EL (cell line): ENCODE data around the gene XIRP2.
"Not testable (repeated sequence)": the region's sequence is repeated elsewhere in the genome, so short reads cannot be mapped to it uniquely, and the experiment has no call there.

Source experiments
- DNase-seq: peaks from one replicate; pipeline ENCODE4 v3.0.0-alpha.2; 2016

Gene XIRP2

DNA sequence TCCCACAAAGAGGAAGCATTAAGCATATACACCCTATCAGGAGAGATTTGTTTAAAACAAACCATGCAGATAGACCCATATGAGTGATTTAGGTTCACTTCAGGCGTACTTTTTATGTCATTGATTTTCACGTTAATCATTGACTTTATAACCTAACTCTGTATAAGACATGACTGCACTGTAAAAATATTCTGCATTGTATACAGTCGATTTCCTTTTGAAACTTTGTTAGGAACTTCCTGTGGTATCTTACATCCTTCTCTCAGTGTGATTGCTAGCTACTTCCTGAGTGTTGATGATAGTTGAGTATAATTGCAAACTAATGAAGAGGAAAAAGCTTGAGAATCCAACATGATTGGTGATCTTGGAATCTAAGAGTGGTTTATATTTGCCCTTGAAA lies 69.4 kb downstream of the XIRP2 start:
- DNase-seq, result no peak

GRCh38 chr2:166958986-166959481 lies 70.8 kb downstream of the XIRP2 start:
- no peak for DNase-seq

DNA sequence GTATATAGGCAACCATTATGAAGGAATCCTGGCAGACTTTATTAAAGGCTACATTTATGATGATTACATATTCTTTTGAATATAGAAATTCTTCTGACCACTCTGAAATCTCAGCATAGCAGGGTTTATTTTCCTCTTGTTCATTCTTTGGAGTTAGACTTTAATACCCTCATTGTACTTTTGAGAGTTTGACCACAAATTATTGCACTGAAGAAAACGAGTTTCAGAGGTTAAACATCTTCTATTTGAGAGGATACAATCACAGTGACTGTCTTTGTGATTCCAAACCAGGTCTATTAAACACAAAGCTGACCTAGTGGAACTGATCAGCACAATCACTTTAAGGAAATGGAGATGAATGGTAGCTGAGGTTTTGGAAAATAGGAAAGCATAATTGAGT lies 71.3 kb downstream of the XIRP2 start:
- DNase-seq, result no peak

DNA sequence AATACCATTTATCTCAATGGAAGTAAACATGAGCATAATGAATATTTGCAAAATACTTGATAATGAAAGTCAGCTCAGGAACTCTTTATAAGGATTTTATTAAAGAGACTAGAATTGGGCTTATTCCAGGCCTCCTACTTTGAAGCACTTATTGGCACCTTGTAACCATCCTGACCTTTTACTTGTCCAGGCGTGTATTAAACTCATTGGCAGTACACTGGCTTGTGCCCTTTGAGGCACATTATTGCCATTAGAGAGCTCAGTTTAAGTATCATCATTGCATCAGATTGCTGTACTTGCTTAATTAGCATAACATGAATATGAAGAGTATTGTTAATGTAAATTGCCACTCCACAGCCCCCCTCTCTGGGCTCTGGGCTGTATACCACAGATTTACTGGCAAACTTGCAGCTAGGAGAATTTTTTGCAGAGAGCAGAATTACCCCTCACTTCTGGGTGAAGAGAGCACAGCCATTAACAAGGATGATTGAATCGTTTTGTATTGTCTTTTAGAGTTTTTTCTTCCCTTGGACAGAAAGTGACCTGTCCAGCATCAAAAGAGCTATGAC lies 72.5 kb downstream of the XIRP2 start:
- DNase-seq, result no peak

DNA sequence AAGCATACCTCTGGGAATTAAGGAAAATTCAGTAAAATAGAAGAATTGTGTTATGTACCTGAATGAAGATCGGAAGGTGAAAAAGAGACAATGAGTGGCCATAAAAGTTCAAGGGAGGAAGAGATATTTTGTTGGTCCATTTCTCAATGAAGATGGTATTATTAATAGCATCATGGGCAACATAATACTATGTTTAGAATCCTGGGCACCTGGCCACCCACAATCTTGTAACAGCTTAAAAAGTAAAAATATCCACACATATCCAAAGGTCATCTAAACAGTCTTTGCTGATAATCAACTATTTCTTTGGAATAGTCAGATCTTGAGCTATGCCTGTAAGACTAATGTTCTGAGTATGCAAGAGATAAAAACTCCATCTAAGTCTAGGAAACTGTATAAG lies 73.7 kb downstream of the XIRP2 start:
- no peak for DNase-seq

GRCh38 chr2:166969486-166969885 lies 81.2 kb downstream of the XIRP2 start:
- DNase-seq, result no peak

DNA sequence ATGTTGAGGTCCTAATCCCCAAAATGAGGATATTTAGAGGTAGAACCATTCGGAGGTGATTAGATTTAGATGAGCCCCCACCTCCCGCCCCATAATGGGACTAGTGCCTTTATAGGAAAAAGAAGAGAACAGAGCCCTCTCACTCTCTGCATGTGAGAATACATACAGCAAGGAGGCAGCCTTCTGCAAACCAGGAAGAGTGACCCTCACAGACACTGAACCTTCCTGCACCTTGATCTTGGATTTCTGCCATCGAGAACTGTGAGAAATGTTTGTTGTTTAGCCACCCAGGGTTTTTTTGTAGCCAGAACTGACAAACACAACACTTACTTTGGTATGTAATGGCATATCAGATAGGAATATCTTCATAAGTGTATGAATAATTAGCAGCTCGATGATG lies 83.7 kb downstream of the XIRP2 start:
- no peak for DNase-seq

- DNase-seq, result no peak
Observed at GRCh38 chr2:166972418-166972817, 84.1 kb downstream of the XIRP2 start.

GRCh38 chr2:166984188-166984587 lies 95.9 kb downstream of the XIRP2 start:
- DNase-seq, result no peak

DNA sequence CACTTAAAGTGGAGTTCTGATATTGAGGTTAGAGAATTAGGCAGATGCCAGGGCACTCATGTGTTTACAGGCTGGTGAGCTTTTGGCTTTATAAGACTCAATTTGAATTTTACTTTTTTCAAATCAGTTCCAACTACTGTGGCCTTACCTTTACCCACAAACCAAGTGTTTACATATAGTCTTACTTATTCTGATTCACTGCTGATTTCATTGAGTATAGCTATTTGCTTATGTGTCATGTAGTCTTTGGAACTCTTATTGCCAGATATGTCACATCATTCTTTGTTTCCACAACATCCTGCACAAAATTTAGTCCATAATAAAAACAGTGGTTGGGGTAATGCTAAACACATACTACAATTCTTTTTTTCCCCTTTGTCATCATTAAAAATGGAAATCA lies 96.5 kb downstream of the XIRP2 start:
- DNase-seq, result no peak

GRCh38 chr2:166994588-166995336 lies 106.5 kb downstream of the XIRP2 start:
- no peak for DNase-seq

DNA sequence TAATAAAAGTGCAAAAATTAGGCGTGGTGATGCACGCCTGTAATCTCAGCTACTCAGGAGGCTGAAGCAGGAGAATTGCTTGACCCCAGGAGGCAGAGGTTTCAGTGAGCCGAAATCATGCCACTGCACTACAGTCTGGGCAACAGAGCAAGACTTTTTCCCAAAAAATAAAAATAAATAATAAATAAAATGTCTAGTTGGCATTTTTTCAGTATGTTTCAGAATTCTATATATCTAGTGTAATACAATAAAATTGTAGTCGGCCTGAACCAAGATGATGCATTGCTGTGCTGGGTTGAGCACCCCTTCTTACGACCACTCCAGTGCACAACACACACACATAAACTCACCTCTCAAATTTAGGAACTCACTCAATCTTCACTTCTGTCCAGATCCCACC lies 108.2 kb downstream of the XIRP2 start:
- no peak for DNase-seq

GRCh38 chr2:167001165-167001564 lies 112.9 kb downstream of the XIRP2 start:
- DNase-seq, result no peak

- DNase-seq, result peak; percentile 8
Observed at GRCh38 chr2:167005096-167005495, 116.8 kb downstream of the XIRP2 start.

- DNase-seq, result no peak
Observed at GRCh38 chr2:167013227-167013626, 124.9 kb downstream of the XIRP2 start.

DNA sequence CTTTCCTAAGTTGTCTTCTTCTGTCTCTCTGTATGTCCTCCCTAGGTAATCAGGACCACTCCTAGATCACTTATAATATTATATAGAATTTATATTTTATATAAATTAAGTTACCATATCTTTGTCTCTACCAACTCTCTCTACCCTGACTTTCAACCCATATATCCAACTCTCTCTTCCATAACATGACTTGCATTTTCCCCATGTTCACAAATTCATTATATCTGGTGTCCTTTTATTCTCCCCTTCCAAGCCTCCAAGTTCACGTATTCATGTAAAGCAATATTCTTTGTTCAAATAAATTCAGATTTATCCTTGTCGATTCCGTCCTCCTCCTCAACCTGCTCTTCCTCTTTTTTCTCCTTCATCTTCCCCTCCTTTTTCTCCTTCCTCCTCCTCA lies 127.5 kb downstream of the XIRP2 start:
- no peak for DNase-seq

DNA sequence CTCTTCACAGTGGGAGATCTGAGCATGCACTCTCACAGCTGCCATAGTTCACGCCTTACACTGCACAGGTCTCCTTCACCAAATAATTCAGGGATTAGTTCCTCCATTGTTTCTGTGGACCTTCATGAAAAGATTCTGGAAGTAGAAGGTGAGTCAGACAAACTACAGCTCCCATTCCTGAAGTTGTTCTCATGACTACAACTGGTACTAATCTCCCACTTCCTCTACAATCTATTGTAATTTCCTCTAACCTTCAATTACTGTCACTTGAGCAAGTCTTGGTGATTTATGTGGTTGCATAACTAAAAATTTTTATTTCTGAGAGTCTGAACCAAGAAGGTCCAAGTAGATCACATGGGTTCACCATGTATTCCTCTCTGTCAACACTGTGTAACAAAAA lies 128.7 kb downstream of the XIRP2 start:
- no peak for DNase-seq

GRCh38 chr2:167018590-167018989 lies 130.3 kb downstream of the XIRP2 start:
- no peak for DNase-seq

GRCh38 chr2:167028503-167028902 lies 140.2 kb downstream of the XIRP2 start:
- no peak for DNase-seq

- DNase-seq, result not testable (repeated sequence)
Observed at GRCh38 chr2:167034976-167035375, 146.7 kb downstream of the XIRP2 start.

DNA sequence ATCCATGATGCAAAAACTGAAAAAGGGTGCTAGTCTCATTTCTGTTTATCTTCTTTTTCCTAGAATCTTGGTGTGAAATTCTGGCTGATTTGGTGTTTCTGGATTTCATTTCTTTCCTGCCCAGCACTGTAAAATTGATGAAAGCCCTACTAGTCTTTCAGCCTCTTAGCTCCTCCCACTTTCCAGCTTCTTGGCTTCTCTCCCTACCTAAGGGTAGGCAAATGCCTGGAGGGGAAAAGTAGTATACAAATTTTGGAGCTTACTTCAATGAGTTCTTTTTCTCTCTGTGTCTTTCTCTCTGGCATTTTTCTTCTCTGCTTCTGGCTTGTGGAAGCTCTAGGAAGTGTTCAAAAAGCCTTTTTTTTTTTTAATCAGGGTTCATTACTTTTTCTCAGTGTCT lies 160.5 kb downstream of the XIRP2 start:
- peak; percentile 3 for DNase-seq

DNA sequence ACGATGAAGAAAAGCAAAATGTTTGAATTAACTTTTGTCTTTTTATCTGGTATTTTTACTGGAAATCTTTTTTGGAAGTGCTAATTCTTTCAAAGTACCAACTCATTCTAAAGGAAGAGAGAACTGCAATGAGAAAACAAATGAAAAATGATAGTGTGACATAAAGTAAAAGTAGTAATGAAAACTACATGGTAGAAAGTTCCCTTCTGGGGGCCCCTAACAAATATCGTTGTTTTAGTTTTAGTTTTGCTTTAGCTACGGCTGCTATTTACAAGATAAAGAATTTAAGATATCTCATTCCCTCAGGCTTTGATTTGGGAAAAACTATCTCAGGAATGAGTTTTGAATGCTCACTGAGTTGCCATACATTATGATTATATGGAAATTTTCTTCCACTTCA lies 161.4 kb downstream of the XIRP2 start:
- DNase-seq, result no peak

DNA sequence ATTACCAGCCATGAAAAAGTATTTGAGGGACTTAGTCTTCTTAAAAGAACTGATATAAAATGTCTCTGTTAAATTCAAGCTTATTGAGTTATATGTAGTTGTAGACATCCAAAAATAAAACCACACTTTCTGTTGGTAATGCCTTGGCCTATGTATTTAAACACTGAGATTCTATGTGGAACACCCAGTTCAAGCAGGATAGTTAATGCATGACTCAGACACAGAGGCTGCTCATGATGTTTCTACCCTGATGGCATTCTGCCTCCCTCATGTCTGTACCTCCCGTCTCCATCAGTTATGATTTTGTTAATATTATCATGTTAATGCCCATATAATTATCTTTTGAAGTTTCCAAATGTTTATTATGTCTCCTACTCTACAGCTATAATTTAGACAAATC lies 164.5 kb downstream of the XIRP2 start:
- peak; percentile 42 for DNase-seq

GRCh38 chr2:167054881-167055280 lies 166.6 kb downstream of the XIRP2 start:
- DNase-seq, result no peak

GRCh38 chr2:167057446-167057845 lies 169.2 kb downstream of the XIRP2 start:
- DNase-seq, result no peak
